Dedifferentiated amniotic fluid mesenchymal stem cell (primary cell): Measurements from ENCODE around the gene CAPZB.

Experiments used
- DNase-seq: peaks from one replicate; pipeline ENCODE4 v3.0.0-alpha.2; 2016; ENCODE audit errors: extremely low spot score

Gene CAPZB

DNA sequence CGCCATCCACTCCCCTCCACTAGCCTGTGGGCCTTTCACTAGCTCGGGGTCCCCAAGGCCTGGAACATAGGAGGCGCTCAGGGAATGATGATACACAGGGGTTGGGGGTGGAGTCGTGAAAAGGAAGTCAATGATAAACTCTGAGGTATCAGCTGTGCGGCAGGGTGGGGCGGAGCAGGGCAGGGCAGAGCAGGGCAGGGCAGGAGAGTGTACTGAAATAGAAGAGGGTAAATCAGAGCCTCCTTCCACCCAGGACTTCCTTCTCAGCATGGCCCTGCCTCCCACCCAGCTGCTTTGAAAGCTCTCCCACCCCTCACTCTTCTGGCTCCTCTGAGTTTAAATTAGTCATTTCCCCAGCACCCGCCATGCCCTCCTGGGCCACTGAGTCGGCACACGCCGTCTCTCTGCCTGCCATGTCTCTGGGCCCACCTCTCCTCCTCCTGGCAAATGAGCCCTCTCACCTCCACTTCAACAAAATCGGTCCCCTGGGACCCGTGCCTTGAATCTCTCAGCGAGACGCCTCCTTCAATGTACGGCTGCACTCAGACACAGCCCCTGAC, 16.9 kb downstream of the CAPZB start:
- no peak for DNase-seq

DNA sequence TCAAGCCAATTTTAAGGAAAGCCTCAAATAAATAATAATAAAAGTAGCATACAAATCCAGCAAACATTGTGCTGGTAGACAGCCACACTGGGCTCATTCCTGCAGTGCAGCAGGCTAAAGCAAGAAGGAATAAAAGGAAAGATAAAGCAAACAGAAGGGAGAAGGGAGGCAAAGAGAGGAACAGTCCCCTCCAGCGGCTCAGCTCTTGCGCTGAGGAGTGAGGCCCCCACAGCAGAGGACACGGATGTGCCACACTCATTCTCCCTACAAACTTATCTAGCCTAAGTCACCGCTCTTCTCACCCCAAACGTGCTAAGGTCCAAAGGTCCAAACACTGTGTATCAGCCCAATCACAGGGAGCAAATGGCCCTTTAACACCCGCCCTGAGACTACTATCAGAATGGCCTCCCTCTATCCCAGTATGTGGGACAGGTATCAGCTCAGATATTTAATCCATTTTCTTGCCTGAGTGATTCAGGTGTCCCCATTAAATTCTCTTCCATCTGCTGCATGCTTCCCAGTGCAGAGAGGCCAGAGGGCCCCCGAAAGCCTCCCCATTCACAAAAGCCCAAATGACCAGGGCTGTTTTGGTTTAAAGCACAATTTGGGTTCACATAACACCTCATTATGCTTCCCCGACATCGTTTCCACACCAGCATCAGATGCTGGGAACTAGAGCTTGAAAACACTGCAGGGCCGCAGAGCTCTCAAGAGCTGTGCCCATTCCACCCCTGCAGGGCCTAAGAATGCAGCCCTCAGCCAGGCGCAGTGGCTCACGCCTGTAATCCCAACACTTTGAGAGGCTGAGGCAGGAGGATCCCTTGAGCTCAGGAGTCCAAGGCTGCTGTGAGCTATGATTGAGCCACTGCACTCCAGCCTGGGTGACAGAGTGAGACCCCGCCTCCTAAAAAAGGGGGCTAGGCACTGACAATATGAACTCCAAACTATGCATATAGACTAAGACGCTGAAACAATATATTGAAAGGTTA, 17.8 kb downstream of the CAPZB start:
- no peak for DNase-seq

DNA sequence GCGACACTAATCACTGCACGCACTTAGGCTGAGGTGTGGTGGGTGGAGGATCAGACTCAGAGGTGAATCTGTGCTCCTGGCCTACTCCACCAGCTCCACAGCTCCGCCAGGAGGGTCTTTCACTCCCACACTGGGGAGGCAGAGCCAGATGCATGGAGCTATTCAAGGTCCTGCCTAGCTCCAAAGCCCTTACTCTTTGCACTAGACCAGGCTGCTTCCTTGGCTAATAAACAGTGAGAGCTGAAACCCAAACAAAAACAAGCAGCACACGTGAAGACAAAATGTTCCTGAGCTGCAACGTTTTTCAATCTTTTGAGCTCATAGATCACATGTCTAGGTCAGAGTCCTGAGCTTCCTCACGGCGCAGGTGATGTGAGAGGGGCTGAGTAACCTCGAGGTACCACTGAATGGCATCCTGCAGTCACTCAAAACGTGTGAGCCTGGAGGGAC, 19.2 kb downstream of the CAPZB start:
- no peak for DNase-seq

- no peak for DNase-seq
These were observed 19.7 kb downstream of the CAPZB start for GRCh38 chr1:19465650-19466049.

DNA sequence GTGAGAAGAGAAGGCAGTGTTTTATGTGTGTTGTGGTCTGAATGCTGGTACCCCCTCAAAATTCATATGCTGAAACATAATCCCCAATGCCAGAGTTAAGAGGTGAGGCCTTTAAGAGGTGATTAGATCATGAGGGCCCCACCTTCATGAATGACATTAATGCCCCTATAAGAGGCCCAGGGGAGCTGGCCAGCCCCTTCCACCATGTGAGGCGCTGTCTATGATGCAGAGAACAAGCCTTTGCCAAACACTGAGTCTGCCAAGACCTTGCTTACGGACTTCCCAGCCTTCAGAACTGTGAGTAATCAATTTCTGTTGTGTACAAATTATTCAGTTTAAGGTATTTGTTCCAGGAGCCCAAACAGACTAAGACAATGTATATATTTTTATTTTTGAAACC, 20.2 kb downstream of the CAPZB start:
- DNase-seq = no peak

- no peak for DNase-seq
These were observed 20.6 kb downstream of the CAPZB start for GRCh38 chr1:19464696-19465095.

- no peak for DNase-seq
These were observed 21.9 kb downstream of the CAPZB start for GRCh38 chr1:19463504-19463803.

GRCh38 chr1:19462781-19463503, 22.4 kb downstream of the CAPZB start:
- DNase-seq = no peak

GRCh38 chr1:19461220-19461554, 24.2 kb downstream of the CAPZB start:
- no peak for DNase-seq

GRCh38 chr1:19460535-19461219, 24.7 kb downstream of the CAPZB start:
- no peak for DNase-seq

DNA sequence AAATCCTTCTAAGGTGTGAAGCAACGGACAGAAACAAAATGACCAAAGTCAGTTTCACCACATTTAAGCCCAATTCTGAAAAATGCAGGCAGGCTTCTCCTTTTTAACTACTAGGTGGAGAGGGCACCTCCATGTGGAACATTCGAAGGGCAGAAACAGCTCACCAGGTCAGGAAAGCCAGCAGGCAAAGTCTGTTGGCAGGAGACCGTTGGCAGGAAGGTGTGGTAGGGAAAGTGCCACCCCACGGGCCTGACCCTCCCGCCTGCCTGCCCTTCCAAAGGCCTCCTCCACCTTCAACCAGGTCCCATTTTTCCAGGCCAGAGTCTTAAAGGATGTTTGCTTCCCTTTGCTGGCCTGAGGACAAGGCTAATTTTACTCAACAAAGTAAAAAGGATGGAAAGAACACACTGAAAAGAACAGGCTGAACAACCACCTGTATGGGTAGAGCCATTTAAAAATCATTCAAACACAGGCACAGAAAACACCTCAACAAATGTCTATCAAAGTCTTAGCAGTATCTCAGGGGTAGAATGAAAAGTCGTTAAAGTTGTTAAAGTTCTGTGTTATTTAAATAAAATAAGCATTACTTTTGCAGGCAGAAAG, 26.4 kb downstream of the CAPZB start:
- no peak for DNase-seq

- DNase-seq = no peak
These were observed 27.7 kb downstream of the CAPZB start for GRCh38 chr1:19457607-19458006.

- DNase-seq = no peak
These were observed 28.3 kb downstream of the CAPZB start for GRCh38 chr1:19456968-19457441.

GRCh38 chr1:19455353-19455752, 30.0 kb downstream of the CAPZB start:
- no peak for DNase-seq

DNA sequence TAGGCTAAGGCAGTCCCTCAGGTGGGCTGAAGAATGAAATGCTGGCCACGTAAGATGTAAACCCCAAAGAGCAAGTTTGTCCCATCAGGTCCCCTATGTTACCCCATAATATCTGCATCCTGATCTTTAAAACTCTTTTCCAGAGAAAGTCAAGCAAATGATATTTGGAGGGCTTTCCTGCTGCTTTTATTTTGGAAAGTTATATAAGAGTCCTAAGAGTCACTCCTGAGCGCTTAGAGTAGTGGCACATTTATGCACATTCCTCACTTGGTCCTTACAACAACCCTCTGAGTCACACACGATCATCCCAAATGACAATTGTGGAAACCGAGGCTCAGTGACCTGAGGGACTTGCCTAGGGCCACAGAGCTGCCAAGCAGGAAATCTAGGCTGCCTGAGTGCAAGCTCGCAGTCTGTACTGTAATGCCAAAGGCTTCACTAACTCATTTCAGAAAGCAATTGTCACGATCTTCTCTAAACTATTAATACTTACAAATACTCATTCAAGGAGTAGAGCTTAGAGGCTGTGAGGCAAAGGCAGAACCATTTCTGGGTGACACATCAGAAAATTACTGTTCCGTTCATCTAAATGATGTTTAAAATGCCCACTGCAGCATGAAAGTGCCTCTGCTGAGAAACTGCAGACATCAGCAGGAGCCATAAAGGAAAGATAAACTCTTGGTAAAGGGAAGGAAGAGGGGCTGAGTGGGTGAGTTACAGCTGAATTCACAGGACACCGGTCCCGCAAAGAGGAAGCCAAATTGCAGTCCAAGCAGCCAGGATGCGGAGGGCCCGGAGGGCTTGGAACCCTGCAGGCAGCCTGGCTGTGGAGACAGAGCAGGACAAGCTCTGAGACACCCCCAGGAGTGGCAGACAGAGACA, 30.8 kb downstream of the CAPZB start:
- no peak for DNase-seq

- no peak for DNase-seq
These were observed 31.6 kb downstream of the CAPZB start for GRCh38 chr1:19453741-19454201.

GRCh38 chr1:19452221-19452663, 33.1 kb downstream of the CAPZB start:
- no peak for DNase-seq

DNA sequence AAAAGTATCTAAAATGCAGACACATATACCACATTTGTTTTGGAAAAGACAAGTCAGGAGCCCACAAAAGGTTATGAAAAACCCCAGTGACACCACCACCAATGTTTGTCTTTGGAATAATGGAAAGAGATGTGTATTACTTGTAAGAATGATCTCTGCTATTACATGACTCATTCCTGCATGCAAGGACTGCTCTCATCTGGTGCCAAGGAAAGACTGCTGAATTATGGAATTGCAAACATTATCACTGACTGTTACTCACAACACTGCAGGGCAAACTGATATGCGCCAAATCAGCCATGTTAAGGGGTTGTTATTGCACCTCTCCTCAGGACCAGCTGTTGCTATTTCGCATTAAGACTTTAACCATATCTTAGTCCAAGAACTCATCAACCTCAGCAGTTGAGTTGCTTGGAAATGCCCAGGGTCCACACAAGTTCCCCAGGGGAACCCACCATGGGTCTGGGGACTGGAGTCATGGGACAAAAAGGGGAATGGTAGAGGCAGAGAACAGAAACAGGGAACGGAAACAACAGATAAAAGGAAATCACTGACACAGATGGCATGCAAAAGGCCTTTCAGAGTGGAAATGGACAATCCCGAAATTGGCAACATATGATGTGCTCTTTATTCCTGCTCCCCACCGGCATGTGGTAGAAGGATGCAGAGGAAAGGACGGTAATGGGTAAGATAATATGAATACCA, 34.4 kb downstream of the CAPZB start:
- peak; percentile 91 for DNase-seq

GRCh38 chr1:19449454-19450228, 35.7 kb downstream of the CAPZB start:
- no peak for DNase-seq
